Measurements from ENCODE around the gene SNX5.

Gene SNX5

DNA sequence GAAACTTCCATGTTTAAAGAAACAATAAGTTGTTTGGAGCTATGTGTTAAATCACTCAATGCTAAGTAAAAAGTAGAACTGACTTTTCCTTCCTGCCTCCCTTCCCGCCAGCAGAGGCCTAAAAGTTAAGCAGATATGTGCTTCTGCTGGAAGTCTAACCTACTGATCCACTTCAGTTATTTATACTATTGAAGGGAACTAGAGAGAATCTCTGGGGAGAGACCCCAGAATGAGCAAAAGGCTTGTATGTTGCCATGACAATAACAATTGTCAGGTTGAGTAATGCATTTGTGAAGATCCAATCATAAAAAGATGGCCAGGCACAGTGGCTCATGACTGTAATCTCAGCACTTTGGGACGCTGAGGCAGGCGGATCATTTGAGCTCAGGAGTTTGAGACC is 25.0 kb upstream of the SNX5 start:
- no peak for DNase-seq (ENCODE audit: low read depth)
- TF ChIP-seq, protein P1, sequence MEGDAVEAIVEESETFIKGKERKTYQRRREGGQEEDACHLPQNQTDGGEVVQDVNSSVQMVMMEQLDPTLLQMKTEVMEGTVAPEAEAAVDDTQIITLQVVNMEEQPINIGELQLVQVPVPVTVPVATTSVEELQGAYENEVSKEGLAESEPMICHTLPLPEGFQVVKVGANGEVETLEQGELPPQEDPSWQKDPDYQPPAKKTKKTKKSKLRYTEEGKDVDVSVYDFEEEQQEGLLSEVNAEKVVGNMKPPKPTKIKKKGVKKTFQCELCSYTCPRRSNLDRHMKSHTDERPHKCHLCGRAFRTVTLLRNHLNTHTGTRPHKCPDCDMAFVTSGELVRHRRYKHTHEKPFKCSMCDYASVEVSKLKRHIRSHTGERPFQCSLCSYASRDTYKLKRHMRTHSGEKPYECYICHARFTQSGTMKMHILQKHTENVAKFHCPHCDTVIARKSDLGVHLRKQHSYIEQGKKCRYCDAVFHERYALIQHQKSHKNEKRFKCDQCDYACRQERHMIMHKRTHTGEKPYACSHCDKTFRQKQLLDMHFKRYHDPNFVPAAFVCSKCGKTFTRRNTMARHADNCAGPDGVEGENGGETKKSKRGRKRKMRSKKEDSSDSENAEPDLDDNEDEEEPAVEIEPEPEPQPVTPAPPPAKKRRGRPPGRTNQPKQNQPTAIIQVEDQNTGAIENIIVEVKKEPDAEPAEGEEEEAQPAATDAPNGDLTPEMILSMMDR (IDR thresholded peaks at IDR 0.05; ENCODE audit: low read depth, low read length, missing control alignments): no peak
- H3K4me3 ChIP-seq (ENCODE audit: low read depth, low read length): no peak overlapping the region
- in situ Hi-C loops (cut with HindIII; ENCODE audit: low sequenced_read_pairs): no loop called here

DNA sequence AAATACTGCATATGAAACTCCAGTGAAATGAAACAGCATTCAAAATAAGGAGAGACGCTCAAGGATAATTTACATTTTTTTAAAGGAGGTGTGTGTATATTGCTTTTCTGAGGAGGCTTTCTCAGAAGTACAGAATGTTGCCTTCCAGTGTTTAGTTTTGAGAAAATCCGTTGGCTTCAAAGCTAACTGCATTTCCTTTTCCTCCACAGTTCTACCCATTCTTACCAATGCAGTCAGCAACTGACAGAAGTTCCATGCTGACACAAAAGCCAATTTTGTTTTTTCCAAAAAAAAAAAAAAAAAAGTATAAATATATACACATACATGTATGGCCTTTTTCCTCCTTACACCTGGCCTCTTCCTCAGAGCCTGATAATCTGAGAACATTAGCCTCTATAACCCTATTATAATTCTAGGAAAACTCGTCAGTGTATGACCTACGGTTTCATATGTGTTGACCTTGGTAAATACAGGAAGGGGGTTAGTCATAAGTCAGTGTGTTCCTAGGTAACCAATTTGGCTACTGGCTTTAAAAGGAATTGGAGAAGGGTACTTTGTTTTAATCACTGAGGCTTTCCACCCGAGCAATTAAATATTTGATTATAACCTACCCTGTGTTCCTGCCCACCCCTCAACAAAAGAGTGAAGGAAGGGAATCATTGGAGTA is 24.4 kb upstream of the SNX5 start:
- TF ChIP-seq, protein P1 (IDR thresholded peaks at IDR 0.05; ENCODE audit: low read depth, low read length, missing control alignments): no peak
- no peak overlapping the region for H3K4me3 ChIP-seq (ENCODE audit: low read depth, low read length)
- in situ Hi-C loops (cut with HindIII; ENCODE audit: low sequenced_read_pairs): no loop called here
- no peak for DNase-seq (ENCODE audit: low read depth)

DNA sequence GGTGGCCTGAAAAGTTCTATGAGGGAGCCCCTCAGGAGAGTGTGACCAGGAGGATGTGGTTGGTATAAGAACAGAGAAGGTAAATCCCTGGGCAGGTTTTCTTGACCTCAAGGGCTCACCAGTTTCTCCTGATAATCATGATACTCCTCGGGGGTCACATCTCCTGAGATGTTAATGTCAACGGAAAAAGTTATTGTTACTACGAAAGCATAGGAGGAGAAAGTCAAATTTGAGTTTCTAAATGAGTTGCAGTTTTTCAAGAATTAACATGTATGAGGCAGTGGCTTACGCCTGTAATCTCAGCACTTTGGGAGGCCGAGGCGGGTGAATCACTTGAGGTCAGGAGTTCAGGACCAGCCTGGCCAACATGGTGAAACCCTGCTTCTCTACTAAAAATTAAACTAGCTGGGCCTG is 23.6 kb upstream of the SNX5 start:
- TF ChIP-seq, protein P1 (IDR thresholded peaks at IDR 0.05; ENCODE audit: low read depth, low read length, missing control alignments): no peak
- in situ Hi-C loops (cut with HindIII; ENCODE audit: low sequenced_read_pairs): no loop called here
- DNase-seq (ENCODE audit: low read depth): no peak
- no peak overlapping the region for H3K4me3 ChIP-seq (ENCODE audit: low read depth, low read length)

DNA sequence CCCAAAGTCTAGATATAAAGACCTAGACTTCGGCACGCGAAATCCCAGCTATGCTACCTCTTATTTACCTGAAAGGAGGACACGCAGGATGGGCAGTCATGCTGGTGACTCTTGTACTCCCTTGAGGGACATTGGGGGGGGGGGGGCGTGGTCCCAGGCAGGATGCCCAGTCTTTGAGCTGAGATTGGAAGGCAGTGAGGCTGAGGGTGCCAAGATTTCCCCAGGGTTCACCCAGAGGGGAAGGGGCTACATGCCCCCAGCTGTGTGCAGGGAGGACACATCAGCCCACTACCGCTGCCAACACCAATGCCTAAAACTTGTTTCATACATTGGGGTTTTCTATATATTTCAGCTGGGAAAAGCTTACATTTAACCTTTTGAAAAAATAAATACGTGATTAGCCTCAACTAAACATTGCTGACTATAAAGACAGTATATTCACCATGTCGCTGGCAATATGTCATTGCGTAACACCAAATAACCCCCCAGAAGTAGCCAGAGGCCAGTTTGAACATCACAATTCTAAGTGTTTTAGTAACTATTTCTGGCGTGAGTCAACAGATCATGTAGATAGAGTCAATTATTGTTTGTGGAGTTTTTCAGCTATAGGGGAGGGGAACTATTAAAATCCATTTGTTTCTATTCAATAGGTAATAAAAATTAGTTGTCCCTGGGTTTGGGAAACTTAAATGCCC is 21.8 kb upstream of the SNX5 start:
- DNase-seq (ENCODE audit: low read depth): no peak
- TF ChIP-seq, protein P1 (IDR thresholded peaks at IDR 0.05; ENCODE audit: low read depth, low read length, missing control alignments): no peak
- in situ Hi-C loops (cut with HindIII; ENCODE audit: low sequenced_read_pairs): no loop called here
- H3K4me3 ChIP-seq (ENCODE audit: low read depth, low read length): no peak overlapping the region

DNA sequence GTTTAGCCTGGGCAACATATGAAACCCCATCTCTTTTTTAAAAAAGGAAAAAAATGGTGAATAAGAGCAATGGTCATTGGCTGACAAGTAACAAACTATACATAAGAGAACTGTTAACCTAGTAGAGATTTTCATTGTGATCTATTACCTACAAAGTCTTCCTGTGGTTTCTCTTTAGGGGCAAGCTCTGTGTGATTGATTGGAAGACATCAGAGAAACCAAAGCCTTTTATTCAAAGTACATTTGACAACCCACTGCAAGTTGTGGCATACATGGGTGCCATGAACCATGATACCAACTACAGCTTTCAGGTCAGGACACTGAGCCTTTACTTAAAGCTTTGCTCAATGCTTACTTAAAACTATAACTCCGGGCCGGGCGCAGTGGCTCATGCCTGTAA is 19.4 kb upstream of the SNX5 start:
- DNase-seq (ENCODE audit: low read depth): no peak
- in situ Hi-C loops (cut with HindIII; ENCODE audit: low sequenced_read_pairs): no loop called here
- TF ChIP-seq, protein P1 (IDR thresholded peaks at IDR 0.05; ENCODE audit: low read depth, low read length, missing control alignments): no peak
- H3K4me3 ChIP-seq (ENCODE audit: low read depth, low read length): no peak overlapping the region

DNA sequence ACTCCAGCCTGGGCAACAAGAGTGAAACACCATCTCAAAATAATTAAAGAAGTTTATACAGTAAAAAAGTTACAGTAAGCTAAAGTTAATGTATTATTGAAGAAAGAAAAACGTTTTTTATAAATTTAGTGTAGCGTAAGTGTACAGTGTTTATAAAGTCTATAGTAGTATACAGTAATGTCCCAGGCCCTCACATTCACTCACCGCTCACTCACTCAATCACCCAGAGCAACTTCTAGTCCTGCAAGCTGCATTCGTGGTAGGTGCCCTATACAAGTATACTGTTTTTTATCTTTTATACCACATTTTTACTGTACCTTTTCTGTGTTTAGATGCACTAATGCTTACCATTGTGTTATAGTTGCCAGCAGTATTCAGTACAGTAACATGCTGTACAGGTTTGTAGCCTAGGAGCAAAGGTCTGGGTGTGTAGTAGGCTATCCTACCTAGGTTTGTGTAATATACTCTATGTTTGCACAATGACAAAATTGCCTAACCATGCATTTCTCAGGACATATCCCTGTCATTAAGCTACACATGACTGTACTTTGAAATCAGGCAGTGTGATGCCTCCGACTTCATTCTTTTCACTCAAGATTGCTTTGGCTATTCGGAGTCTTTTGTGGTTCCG is 16.9 kb upstream of the SNX5 start:
- in situ Hi-C loops (cut with HindIII; ENCODE audit: low sequenced_read_pairs): no loop called here
- H3K4me3 ChIP-seq (ENCODE audit: low read depth, low read length): no peak overlapping the region
- TF ChIP-seq, protein P1 (IDR thresholded peaks at IDR 0.05; ENCODE audit: low read depth, low read length, missing control alignments): no peak
- DNase-seq (ENCODE audit: low read depth): no peak

Measured in astrocyte of the cerebellum (primary cell).